ENCODE measurements around the gene KRT78. TPM values are rescaled to one million over a fixed set of nuclear protein-coding genes. Genes with fewer than 3 reads are reported as not detected.

KRT78 gene
- total and polyA plus RNA-seq, 11 donors = 0.14 TPM; not detected in 10

- Histone ChIP-seq H3K9me3 (no peaks in the 10 kb centered on the region), H3K4me3 (peak overlapping the region in 9 of 12 donors; percentile 11 to 46 (median 33)), H3K27ac (peak overlapping the region in 1 of 12 donors; percentile 42), H3K4me1 (peaks cover 0 to 18% (median 8%) of the 10 kb centered on the region in 12 donors), H3K27me3 (peaks cover 0 to 17% (median 0%) of the 10 kb centered on the region in 9 donors), H3K36me3 (no peaks in the 10 kb centered on the region)
- DNase-seq (peak; percentile 76 to 87 (median 82)), ATAC-seq (peak; percentile 70 to 92 (median 89))
- TF ChIP-seq CTCF (IDR thresholded peaks at IDR 0.05) = peak; percentile 55 to 77 (median 66)
- TF ChIP-seq POLR2A (IDR thresholded peaks at IDR 0.05) = no peak
- intact Hi-C loops (cut with DNase I) = loop anchor here (1.0 to 5.0 kb wide), 10 partner anchors 296 to 727 kb away; no protein-coding TSS in a partner anchor
- 8 to 22% (median 11%) methylated on average over 28 to 38 of the region's 38 CpGs for WGBS, 4 donors
Measured at GRCh38 chr12:52879394-52880351, 30.9 kb upstream of the KRT78 start.

GRCh38 chr12:52878507-52879393, 30.0 kb upstream of the KRT78 start:
- intact Hi-C loops (cut with DNase I) = loop anchor here in 9 of 10 donors (2.0 to 5.0 kb wide), 7 partner anchors 298 to 726 kb away; no protein-coding TSS in a partner anchor
- 71 to 78% (median 74%) methylated on average over 13 to 17 of the region's 17 CpGs for WGBS, 4 donors
- DNase-seq (no peak), ATAC-seq (no peak)
- TF ChIP-seq POLR2A (IDR thresholded peaks at IDR 0.05) (no peak), CTCF (IDR thresholded peaks at IDR 0.05) (no peak)
- peaks cover 0 to 25% (median 11%) of the 10 kb centered on the region in 12 donors for H3K4me1 ChIP-seq
- peak overlapping the region in 5 of 12 donors; percentile 24 to 41 (median 37) for H3K4me3 ChIP-seq
- H3K27ac ChIP-seq = peak overlapping the region in 1 of 12 donors; percentile 42
- H3K9me3 ChIP-seq = no peaks in the 10 kb centered on the region
- H3K27me3 ChIP-seq = peaks cover 0 to 17% (median 0%) of the 10 kb centered on the region in 9 donors
- no peaks in the 10 kb centered on the region for H3K36me3 ChIP-seq

- Histone ChIP-seq H3K36me3 (no peaks in the 10 kb centered on the region), H3K4me3 (no peak overlapping the region), H3K9me3 (no peaks in the 10 kb centered on the region), H3K27ac (no peak overlapping the region), H3K27me3 (peaks cover 0 to 9% (median 0%) of the 10 kb centered on the region in 9 donors), H3K4me1 (peaks cover 0 to 30% (median 11%) of the 10 kb centered on the region in 12 donors)
- TF ChIP-seq POLR2A (IDR thresholded peaks at IDR 0.05) = no peak
- no peak for TF ChIP-seq CTCF (IDR thresholded peaks at IDR 0.05)
- ATAC-seq = no peak
- 80 to 88% (median 84%) methylated on average over 3 of the region's 3 CpGs for WGBS, 4 donors
- intact Hi-C loops (cut with DNase I) = loop anchor here in 6 of 10 donors (5.0 kb wide), 3 partner anchors 500 to 720 kb away; no protein-coding TSS in a partner anchor
- DNase-seq = no peak
Measured at GRCh38 chr12:52877242-52877641, 28.4 kb upstream of the KRT78 start.

All from heart left ventricle (tissue), 16 donors.